HG03565 (cell line): ENCODE measurements around the gene ACTL10.
"Not testable (repeated sequence)": the region's sequence is repeated elsewhere in the genome, so short reads cannot be mapped to it uniquely, and the experiment has no call there.

ENCODE experiments used
- ATAC-seq: cut with Tn5 transposase; IDR thresholded peaks from one replicate; pipeline ENCODE4 v1.9.1; 2021; ENCODE audit warnings: mild to moderate bottlenecking, moderate library complexity; ENCODE audit not compliant: unreplicated experiment

Gene ACTL10

DNA sequence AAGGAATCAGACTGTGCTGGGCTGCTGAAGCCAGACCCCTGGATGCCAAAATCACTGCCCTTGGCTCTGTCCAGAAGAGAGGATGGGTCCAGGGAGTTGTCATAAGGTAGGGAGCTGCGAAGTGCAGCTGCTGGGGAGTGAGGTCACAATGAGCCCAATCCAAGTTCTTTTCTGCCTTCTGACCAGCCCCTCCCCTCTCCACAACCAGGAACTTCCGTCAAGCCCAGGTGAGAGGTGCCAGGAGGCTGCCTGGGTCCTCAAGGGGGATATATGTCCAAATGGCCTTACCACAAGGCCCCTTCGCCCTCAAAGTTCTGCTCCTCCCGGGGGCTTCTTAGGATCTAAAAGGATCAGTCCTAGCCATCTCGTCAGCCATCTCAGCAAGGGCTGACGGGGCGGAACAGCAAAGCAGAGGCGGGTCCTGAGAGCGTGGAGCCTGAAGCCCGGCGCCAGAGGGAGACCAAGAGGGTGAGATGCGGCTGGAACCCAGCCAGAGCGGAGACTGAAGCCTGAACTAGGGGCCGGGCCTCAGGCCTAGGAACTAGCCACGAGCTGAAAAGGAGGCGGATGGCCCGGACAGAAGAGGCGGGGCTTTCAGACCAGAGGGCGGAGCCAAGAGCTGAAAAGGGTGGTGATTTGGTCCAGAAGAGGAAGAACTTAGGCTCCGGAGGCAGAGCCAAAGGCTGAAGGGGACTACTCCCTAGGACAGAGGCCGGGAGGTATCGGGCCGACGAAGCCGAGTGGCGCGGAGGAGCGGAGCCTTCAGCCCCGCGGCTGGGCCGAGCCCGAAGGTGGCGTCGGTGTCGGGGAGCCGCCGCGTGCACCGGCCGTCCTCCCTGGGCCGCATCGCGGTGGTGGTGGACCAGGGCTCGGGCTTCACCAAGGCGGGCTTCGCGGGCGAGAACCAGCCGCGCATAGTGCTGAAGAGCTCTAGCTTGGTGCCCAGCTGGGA lies at the start of gene ACTL10:
ACTL10 (plus strand) TSS at position 651 of the 952 bp plus-strand sequence. CDS start 555 bp downstream, outside the sequence.
- peak; percentile 44 for ATAC-seq

DNA sequence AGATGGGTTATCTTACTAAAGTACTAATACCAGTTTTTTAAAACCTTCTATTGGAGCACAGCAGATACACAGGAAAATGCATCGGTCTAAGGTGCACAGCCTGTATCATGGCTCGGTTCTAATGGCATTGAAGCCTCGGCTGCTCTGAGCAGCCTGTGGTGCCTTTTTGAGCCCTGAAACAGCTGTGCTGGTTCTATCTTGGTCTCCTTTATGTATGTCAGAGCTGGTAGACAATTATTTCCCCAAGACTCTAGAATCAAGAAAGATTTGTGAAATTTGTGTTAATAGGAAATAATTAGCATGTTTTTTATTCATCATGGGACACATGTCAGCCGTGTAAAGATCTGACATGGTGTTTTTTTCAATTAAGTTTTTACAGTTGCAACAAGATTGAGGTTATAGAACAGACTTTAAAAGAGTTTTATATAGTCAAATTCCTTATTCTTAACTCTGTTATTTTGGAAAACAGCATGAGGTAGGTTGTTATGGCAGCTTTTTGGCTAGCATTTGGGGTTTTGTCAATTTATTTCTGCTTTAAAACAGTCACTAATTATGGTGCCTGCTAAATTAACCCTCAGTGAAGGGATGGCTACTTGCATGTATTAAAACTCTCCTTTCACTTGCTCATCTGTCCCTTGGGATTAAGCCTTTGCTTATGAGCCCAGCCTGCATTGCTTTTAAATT lies 44.9 kb upstream of the ACTL10 start:
- ATAC-seq, result no peak

DNA sequence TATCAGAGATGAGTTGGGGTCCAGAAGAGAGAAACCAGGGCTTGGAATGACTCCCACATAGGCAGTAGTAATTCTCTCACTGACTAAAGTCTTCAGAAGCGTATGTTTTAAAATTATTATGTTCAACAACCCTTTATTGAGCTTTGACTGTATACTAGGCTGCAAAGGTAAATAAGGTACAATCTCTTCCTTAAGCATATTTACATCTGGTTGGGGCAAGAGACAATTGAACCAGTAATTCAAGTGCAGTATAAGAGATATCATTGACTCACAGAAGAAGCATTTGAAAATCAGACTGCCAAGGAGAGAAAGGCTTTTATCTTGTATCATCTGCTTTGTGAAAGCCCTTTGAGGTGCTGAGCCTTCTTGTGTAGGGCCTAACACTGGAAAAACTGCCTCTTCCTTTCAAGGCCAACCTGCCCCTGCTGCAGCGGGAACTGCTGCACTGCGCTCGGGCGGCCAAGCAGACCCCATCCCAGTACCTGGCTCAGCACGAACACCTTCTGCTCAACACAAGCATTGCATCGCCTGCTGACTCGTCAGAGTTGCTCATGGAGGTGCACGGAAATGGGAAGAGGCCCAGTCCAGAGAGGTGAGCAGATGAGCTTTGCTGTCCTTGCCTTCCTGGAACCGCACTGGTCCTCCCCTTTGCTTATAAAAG lies 43.9 kb upstream of the ACTL10 start:
- no peak for ATAC-seq

DNA sequence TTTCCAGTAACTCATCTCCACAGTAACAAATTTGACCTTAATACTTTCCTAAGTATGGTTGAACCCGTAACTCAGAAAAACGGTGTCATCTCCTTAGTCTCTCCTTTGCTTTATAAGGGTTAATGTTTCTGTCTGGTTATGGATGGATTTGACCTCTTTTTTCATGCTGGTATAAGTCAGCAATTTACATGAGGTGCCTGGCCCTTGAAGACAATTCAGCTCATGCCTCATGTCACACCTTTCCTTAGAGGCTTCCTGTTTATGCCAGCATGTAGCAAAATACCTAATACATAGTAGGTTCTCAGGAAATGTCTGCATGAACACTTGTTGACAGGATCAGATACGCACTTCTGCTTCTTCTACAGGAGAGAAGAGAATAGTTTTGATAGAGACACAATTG lies 42.3 kb upstream of the ACTL10 start:
- ATAC-seq, result no peak

DNA sequence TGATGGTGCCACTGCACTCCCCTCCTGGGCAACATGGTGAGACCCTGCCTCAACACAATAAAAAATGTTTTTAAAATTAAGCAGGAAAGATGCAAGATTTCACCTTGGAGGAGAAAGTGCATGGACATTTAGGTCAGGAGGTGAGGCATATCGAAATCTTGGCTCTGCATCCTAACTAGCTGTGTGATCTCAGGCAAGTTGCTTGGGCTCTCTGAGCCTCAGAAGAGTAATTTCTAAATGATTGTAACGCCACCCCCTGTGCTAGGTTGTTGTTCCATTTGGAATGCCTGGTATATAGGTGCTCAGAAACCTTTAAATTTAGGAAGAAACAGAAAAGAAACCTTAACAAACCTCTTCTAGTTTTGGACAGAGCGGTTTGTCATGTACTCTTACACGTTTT lies 40.6 kb upstream of the ACTL10 start:
- no peak for ATAC-seq

DNA sequence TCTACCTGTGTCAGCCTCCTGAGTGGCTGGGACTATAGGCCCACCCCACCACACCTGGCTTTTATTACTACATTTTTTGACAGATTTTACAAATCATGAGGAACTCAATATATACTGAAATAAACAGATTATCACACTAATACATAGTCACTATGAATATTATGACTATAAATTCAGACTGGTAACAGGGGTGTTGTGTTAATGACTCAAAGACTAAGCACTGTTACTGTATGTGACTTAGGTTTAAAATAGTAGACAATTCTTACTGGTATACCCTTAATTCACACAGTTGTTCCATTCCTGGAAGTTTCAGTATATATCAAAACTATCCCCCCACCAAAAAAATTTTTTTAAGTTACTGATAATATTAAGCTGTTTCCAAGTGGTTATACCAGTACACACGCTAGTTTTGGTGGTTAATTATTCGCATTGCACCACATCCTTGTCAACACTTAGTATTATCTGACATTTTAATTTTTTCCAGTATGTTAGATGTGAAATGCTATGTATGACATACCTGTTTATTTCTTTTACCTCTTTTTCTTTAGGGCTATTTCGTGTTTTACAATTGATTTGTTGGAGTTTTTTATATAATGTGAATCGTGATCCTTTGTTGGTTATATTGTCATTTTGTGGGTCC lies 39.0 kb upstream of the ACTL10 start:
- ATAC-seq, result no peak

DNA sequence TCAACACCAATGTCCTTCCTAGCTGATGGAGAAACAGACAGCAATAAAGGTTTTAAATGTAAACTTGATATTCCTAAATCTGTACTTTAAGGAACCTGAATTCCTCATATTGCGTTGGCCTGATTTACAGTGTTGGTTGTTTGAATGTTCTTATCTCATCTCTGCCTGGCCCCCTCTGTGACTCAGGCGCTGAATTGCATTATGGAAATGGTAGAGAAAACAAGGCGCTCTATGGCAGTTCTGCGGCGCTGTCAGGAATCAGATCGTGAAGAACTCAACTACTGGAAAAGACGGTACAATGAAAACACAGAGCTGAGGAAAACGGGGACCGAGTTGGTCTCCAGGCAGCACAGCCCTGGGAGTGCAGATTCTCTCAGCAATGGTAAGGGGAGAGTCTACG lies 37.2 kb upstream of the ACTL10 start:
- ATAC-seq, result no peak

DNA sequence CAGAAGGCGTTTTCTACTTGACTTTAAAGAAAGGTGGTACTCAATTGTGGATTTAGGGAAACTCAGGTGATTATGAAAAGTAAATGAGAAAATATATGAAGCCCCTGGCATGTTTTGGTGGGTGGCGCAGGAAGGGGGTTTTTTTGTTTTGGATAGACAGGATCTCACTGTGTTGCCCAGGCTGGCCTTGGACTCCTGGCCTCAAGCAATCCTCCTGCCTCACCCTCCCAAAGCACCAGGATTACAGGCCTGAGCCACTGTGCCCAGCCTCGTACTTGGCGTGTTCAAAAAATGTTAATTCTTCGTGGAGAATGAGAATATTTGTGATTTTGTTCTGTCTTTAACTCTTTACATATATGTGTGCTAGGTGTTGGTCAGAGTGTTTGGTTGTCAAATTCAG lies 36.8 kb upstream of the ACTL10 start:
- no peak for ATAC-seq

DNA sequence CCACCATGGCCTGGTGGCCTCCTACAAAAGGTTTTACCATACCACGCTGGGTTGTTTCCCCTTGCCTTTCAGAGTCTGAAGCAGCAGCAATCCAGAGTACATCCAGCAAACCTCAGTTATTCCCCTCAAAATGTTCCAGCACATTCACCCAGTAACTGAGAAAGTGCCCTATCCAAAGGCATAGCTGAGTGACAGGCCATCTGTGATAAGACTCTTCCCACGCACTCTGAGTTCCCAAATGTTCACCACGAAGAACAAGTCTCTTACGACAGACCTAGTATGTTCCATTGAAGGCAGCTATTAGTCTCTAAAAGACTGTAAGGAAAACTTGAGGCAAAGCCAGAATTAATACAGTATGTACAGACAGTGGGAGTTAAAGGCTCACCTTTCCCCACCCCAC lies 36.2 kb upstream of the ACTL10 start:
- ATAC-seq, result no peak

DNA sequence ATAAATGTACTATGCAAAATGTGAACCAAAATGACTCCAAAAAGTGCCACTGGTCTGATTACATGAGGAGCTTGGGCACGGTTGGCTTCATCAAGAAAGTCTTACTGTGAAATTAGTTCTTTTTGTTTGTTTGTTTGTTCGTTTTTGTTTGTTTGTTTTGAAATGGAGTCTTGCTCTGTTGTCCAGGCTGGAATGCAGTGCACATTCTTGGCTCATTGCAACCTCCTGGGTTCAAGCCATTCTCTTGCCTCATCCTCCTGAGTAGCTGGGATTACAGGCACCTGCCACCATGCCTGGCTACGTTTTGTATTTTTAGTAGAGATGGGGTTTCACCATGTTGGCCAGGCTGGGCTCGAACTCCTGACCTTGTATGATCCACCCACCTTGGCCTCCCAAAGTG lies 34.8 kb upstream of the ACTL10 start:
- ATAC-seq, result not testable (repeated sequence)

DNA sequence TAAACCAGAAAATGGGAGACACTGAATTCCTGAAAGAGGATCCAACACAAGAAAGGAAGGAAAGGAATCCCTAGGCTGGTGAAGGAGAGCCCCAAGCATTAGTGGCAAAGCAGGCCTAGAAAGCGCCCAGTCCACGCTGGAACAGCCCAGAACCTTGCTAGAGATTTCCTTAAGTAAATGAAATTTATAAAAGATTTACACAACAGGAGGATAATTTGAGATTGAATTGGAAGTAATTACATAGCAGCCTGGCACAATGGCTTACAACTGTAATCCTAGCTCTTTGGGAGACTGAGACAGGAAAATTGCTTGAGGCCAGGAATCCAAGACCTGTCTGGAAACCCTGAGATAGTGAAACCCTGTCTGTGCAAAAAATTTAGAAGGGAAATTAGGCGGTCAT lies 31.4 kb upstream of the ACTL10 start:
- no peak for ATAC-seq

DNA sequence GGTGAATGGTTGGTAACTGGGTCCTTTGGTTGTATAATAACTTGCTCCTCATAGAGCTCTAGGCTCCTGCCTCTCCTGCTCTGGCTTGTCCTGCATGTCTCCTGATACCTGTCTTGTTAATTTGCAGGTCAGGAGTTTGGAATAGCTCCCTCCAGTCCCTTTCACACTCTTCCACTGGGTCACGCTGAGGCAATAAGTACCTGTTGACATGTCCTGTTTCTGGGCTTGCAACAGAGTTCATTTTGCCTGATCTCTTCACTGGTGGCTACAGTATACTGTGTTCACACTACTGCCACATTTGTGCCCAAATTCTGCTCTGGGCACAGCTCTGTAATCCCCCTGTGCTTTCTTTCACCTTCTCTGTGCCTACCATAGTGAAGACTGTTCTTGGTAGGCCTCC lies 30.0 kb upstream of the ACTL10 start:
- ATAC-seq, result no peak

DNA sequence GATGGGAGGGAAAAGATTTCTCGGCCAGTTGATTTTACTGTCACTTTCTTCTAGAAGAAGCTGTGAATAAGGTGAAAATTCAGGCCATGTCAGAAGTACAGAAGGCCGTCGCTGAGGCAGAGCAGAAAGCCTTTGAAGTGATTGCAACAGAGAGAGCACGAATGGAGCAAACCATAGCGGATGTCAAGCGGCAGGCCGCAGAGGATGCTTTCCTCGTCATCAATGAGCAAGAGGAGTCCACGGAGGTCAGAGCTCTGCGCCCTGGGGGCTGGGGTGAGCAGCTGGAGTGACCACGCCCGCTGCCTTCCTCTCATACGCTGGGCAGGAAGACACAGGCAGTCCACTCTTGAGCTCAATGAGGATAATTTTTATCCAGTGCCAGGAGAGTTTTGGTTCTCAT lies 26.5 kb upstream of the ACTL10 start:
- no peak for ATAC-seq

DNA sequence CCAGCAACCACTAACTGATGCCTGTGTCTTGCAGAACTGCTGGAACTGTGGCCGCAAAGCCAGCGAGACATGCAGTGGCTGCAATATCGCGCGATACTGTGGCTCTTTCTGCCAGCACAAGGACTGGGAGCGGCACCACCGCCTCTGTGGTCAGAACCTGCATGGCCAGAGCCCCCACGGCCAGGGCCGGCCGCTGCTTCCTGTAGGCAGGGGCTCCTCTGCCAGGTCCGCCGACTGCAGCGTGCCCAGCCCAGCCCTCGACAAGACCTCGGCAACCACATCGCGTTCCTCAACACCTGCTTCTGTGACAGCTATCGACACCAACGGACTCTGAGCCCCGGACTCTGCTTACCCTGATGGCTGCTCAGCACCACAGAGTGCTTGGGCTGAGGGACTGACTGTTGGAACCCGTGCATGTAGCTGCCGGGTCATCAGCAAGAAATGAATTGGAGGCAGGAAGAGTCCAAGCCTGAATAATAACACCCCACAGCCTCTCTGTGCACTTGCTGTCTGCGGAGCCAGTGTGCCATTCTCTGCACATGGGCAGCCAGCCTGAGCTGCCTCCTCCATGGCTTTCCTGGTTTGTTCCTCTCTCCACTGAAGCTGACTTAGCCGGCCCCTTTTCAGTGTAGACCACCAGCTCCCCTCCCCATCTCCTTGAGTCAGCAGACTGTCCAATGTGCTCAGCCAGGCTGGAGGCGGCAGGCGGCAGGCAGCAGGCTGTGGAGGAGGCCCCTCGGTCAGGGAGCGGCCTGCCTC lies 22.3 kb upstream of the ACTL10 start:
- no peak for ATAC-seq

DNA sequence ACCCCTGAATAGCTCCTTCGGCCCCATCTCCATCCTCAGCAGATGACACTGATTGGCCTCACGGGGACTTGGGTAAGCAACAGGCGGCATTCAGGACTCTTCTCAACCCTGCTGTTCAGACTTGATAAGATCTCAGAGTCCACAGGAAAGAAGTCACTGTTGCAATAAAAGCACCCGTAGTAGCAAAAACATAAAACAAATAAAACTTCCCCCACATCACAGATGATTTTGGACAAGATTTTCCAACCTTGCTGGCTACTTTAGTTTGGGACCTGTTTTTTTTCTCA lies 21.7 kb upstream of the ACTL10 start:
- ATAC-seq, result no peak

DNA sequence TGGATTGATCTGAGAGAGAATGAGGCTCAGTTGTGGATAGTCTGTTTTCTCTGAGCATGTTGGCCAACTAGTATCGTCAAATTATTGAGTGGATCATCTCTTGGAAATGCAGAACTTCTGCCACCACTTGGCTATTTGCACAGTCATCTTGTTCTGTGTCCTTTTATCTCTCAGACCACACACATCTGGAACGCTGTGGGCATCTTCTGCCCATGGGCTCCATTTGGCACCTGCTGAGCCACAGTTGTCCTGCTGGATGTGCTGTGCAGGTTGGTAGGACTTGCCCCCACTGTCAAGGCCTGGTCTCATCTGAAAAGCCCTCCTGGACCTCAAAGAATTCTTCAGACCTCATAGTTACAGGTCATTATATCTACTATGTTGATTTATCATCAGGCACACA lies 21.3 kb upstream of the ACTL10 start:
- no peak for ATAC-seq

DNA sequence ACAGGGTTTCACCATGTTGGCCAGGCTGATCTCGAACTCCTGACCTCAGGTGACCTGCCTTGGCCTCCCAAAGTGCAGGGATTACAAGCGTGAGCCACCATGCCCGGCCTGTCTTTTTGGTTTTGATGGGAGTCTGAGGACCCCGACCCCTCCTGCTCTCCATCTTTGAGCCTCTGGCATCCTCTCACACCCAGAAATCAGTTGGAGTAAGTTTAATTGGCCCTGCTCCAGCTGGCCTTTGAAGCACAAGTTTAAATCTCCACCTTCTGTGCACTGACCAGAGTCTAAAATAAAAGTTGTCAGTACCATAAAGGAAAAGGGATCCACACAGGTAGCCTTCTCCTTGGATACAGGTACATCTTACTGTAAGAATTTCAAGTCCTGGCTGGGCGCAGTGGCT lies 20.6 kb upstream of the ACTL10 start:
- ATAC-seq, result no peak

DNA sequence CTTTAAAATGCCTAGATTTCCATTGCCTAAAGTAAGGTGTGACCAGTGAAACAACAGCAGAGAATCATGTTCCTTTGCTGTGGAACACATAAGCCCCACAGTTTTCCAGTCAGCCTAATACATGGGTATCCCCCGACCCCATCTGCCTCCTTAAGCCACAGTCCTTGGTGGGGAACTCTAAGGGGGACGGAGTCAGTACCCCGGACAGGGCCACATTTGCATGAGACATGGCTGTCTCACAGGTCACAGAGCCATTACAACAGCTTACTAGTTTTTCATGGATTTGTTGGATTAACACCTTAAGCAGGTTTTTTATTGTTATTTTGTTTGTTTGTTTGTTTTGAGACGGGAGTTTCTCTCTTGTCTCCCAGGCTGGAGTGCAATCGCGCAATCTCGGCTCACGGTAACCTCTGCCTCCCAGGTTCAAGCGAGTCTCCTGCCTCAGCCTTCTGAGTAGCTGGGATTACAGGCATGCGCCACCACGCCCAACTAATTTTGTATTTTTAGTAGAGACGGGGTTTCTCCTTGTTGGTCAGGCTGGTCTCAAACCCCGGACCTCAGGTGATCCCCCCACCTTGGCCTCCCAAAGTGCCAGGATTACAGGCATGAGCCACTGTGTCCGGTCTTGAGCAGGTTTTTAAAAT lies 19.7 kb upstream of the ACTL10 start:
- not testable (repeated sequence) for ATAC-seq

DNA sequence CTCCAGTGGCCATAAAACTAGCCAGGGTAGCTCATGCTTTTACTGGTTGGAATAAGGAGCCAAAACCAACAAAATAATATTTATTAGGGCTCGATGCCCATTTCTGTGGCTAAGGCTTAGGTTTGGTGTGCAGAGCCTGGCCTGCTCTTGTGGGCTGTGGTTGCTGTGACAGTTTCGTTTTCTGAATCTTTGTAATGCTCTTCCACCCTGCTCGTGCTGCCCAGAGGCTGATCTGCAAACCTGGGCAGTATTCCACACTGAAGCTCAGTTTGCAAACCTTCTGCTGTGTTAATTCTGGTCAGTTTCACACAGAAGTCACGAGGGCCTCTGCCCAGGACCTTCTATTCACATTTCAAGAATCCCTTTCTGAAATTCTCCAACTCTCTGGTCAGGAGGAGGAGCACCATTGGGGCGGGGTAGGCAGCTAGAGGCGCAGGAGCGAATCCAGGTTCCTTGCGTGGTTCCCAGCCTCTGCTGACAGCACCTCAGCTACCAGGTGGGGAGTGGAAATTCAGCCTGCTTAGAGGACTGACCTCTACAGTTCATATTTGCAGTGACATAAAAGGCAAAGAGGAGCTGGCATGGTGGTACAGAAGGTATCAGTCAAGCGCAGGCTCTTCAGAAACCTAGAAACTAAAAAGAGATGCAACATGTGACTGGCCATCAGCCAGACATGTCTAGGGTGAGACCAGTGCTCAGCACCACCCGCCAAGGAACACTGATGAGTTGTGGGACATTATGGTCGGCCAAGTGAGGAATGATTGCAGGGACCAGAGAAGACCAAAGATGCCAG lies 18.9 kb upstream of the ACTL10 start:
- no peak for ATAC-seq
